ENCODE results near the gene SCFD2.

The SCFD2 gene

DNA sequence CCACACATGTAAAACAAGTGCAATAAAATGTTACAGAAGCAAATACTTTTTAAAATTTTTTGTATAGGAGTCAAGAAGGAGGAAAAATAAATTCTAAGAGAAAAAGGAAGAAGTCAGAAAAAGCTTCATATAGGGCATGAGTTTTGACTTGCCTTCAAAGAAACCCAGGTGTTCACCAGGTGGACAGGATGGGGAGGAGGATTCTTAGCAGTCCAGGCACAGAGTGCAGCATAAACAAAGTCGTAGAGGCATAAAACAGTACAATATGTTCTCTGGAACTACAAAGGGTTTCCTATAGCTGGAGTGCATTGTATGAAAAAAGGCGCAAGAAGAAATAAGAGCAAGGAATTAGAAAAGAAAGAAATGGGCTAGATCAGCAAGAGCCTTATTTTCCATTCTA lies 1.9 kb upstream of the SCFD2 start:
- Histone ChIP-seq H3K4me1 (ENCODE audit: control insufficient read depth, insufficient read depth, low read length) (no peaks in the 10 kb centered on the region), H3K9me3 (ENCODE audit: control insufficient read depth, low read length) (no peaks in the 10 kb centered on the region), H3K27me3 (ENCODE audit: control insufficient read depth, insufficient read depth, low read length, poor library complexity, severe bottlenecking) (peaks cover 59% of the 10 kb centered on the region), H3K4me3 (ENCODE audit: insufficient read depth, low read depth, low read length) (no peak overlapping the region), H3K27ac (ENCODE audit: insufficient read depth, low read depth, low read length, poor library complexity, severe bottlenecking) (no peak overlapping the region), H3K36me3 (ENCODE audit: control insufficient read depth, insufficient read depth, low read length) (no peaks in the 10 kb centered on the region)
- 92 to 95% methylated on average over 2 of the region's 2 CpGs for whole genome bisulfite sequencing, 2 experiments

DNA sequence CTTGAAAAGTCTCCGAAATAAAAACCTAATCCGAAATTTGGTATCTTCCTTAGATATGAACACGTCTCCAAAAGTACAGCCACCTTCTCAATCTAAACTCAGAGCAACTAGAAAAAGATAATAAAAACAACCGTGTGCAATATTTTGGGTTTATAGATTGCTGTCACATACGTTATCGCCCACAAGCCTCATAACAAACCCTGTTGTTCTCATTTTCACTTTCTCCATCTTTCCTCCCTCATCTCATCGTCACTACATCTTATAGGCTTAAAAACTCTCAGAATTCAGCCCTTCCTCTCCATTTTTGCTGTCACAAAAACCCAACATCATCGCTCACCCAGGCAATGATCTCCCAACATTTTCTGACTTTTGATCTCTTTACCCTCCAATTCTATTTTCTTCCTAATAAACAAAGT lies 448 bp upstream of the SCFD2 start:
- WGBS, 2 experiments, result 42 to 43% methylated on average over 8 of the region's 8 CpGs
- no peaks in the 10 kb centered on the region for H3K4me1 ChIP-seq (ENCODE audit: control insufficient read depth, insufficient read depth, low read length)
- H3K27me3 ChIP-seq (ENCODE audit: control insufficient read depth, insufficient read depth, low read length, poor library complexity, severe bottlenecking), result peaks cover 45% of the 10 kb centered on the region
- H3K36me3 ChIP-seq (ENCODE audit: control insufficient read depth, insufficient read depth, low read length), result no peaks in the 10 kb centered on the region
- H3K4me3 ChIP-seq (ENCODE audit: insufficient read depth, low read depth, low read length), result peak overlapping the region; percentile 82
- H3K9me3 ChIP-seq (ENCODE audit: control insufficient read depth, low read length), result no peaks in the 10 kb centered on the region
- no peak overlapping the region for H3K27ac ChIP-seq (ENCODE audit: insufficient read depth, low read depth, low read length, poor library complexity, severe bottlenecking)

DNA sequence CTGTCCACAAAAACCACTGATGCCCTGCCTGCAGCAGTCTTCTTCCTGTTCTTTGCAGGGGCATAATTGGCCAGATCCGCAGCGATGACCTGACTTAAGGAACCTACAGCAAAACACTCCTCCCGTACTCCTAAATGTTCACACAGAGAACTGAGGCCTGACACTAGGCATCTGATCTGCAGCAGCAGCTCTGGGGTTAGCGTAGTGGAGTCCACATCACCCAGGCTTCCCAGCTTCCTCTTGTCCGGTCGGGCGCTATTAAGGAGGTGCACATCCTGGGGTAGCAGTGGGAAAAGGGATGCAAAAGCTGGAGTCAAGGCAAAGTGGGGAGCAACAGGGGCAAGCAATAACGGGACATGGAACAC lies 758 bp downstream of the SCFD2 start:
- Histone ChIP-seq H3K36me3 (ENCODE audit: control insufficient read depth, insufficient read depth, low read length) (no peaks in the 10 kb centered on the region), H3K4me3 (ENCODE audit: insufficient read depth, low read depth, low read length) (peak overlapping the region; percentile 82), H3K4me1 (ENCODE audit: control insufficient read depth, insufficient read depth, low read length) (no peaks in the 10 kb centered on the region), H3K27me3 (ENCODE audit: control insufficient read depth, insufficient read depth, low read length, poor library complexity, severe bottlenecking) (peaks cover 34% of the 10 kb centered on the region), H3K27ac (ENCODE audit: insufficient read depth, low read depth, low read length, poor library complexity, severe bottlenecking) (no peak overlapping the region), H3K9me3 (ENCODE audit: control insufficient read depth, low read length) (no peaks in the 10 kb centered on the region)
- WGBS, 2 experiments, result 5% methylated on average over 8 of the region's 8 CpGs

DNA sequence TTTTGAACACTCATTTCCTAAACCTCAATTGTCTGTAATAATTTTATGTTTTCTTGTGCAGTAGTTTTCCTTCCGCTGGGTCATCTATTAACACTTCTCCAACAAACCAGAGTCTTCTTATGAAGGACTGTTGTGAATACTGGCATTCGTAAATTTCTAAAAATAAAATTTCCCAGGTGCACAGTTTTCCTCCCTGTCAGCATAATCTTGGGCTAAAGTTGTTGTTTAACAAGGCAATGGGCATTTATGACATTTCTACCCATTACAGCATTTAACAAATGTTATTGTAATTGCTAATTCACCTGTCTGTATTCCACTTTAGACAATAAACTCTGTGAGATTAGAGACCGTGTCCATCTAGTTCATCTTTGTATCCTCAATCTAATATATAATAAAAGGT lies 1.2 kb downstream of the SCFD2 start:
- H3K9me3 ChIP-seq (ENCODE audit: control insufficient read depth, low read length), result no peaks in the 10 kb centered on the region
- no peaks in the 10 kb centered on the region for H3K4me1 ChIP-seq (ENCODE audit: control insufficient read depth, insufficient read depth, low read length)
- peak overlapping the region; percentile 82 for H3K4me3 ChIP-seq (ENCODE audit: insufficient read depth, low read depth, low read length)
- peaks cover 30% of the 10 kb centered on the region for H3K27me3 ChIP-seq (ENCODE audit: control insufficient read depth, insufficient read depth, low read length, poor library complexity, severe bottlenecking)
- no peaks in the 10 kb centered on the region for H3K36me3 ChIP-seq (ENCODE audit: control insufficient read depth, insufficient read depth, low read length)
- 82 to 88% methylated on average over 1 to 2 of the region's 3 CpGs for WGBS, 2 experiments
- no peak overlapping the region for H3K27ac ChIP-seq (ENCODE audit: insufficient read depth, low read depth, low read length, poor library complexity, severe bottlenecking)

DNA sequence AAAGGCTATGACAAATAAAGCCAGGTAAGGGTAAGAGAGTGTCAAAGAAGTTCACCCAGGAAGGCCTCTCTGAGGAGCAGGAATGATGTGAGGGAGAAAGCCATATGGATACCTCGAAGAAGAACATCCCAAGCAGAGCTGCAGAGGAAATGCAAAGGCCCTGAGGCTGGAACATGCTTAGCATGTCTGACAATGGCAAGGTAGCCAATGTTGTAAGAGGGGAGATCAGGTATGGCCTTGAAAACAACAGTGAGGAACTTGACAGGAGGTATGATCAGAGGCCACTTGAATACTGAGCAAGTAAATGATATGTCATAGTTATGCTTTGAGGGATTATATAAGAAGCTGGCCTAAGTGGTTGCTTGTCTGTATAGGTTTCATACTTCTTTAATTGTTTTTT lies 3.8 kb downstream of the SCFD2 start:
- Histone ChIP-seq H3K4me3 (ENCODE audit: insufficient read depth, low read depth, low read length) (no peak overlapping the region), H3K9me3 (ENCODE audit: control insufficient read depth, low read length) (no peaks in the 10 kb centered on the region), H3K4me1 (ENCODE audit: control insufficient read depth, insufficient read depth, low read length) (no peaks in the 10 kb centered on the region), H3K27me3 (ENCODE audit: control insufficient read depth, insufficient read depth, low read length, poor library complexity, severe bottlenecking) (peaks cover 7% of the 10 kb centered on the region), H3K36me3 (ENCODE audit: control insufficient read depth, insufficient read depth, low read length) (no peaks in the 10 kb centered on the region), H3K27ac (ENCODE audit: insufficient read depth, low read depth, low read length, poor library complexity, severe bottlenecking) (no peak overlapping the region)
- 94% methylated on average over 1 of the region's 1 CpG for WGBS, 2 experiments

GRCh38 chr4:53361451-53361850 lies 4.4 kb downstream of the SCFD2 start:
- Histone ChIP-seq H3K27me3 (ENCODE audit: control insufficient read depth, insufficient read depth, low read length, poor library complexity, severe bottlenecking) (peaks cover under 1% of the 10 kb centered on the region), H3K36me3 (ENCODE audit: control insufficient read depth, insufficient read depth, low read length) (no peaks in the 10 kb centered on the region), H3K4me1 (ENCODE audit: control insufficient read depth, insufficient read depth, low read length) (no peaks in the 10 kb centered on the region), H3K27ac (ENCODE audit: insufficient read depth, low read depth, low read length, poor library complexity, severe bottlenecking) (no peak overlapping the region), H3K4me3 (ENCODE audit: insufficient read depth, low read depth, low read length) (no peak overlapping the region), H3K9me3 (ENCODE audit: control insufficient read depth, low read length) (no peaks in the 10 kb centered on the region)
- 80 to 86% methylated on average over 2 of the region's 3 CpGs for WGBS, 2 experiments

GRCh38 chr4:53355930-53356521 lies 9.8 kb downstream of the SCFD2 start:
- H3K36me3 ChIP-seq (ENCODE audit: control insufficient read depth, insufficient read depth, low read length), result no peaks in the 10 kb centered on the region
- no peaks in the 10 kb centered on the region for H3K4me1 ChIP-seq (ENCODE audit: control insufficient read depth, insufficient read depth, low read length)
- no peak overlapping the region for H3K4me3 ChIP-seq (ENCODE audit: insufficient read depth, low read depth, low read length)
- no peaks in the 10 kb centered on the region for H3K9me3 ChIP-seq (ENCODE audit: control insufficient read depth, low read length)
- no peak overlapping the region for H3K27ac ChIP-seq (ENCODE audit: insufficient read depth, low read depth, low read length, poor library complexity, severe bottlenecking)
- no peaks in the 10 kb centered on the region for H3K27me3 ChIP-seq (ENCODE audit: control insufficient read depth, insufficient read depth, low read length, poor library complexity, severe bottlenecking)

DNA sequence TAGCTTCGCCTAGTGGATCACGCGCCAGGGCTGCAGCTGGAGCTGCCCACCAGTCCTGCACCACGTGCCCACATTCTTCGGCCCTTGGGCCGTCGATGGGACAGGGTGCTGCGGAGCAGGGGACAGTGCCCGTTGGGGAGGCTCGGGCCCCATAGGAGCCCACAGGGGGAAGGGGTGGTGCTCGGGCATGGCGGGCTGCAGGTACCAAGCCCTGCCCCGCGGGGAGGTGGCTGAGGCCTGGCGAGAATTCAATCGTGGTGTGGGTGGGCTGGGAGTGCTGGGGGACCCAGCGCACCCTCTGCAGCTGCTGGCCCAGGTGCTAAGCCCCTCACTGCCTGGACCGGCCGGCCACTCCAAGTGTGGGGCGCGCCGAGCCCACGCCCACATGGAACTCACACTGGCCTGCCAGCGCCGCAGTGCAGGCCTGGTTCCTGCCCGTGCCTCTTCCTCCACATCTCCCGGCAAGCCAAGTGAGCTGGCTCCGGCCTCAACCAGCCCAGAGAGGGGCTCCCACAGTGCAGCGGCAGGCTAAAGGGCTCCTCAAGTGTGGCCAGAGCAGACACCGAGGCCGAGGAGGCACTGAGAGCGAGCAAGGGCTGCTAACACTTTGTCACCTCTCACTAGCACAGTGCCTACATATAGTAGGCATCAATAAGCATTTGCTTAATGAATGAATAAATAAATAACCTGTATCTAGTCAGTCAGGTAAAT lies 11.7 kb downstream of the SCFD2 start:
- WGBS, 2 experiments, result 94 to 95% methylated on average over 32 of the region's 32 CpGs

GRCh38 chr4:53349091-53349491 lies 16.8 kb downstream of the SCFD2 start:
- no peaks in the 10 kb centered on the region for H3K9me3 ChIP-seq (ENCODE audit: control insufficient read depth, low read length)
- no peaks in the 10 kb centered on the region for H3K4me1 ChIP-seq (ENCODE audit: control insufficient read depth, insufficient read depth, low read length)
- H3K36me3 ChIP-seq (ENCODE audit: control insufficient read depth, insufficient read depth, low read length), result no peaks in the 10 kb centered on the region
- no peaks in the 10 kb centered on the region for H3K27me3 ChIP-seq (ENCODE audit: control insufficient read depth, insufficient read depth, low read length, poor library complexity, severe bottlenecking)
- 94 to 95% methylated on average over 4 of the region's 4 CpGs for WGBS, 2 experiments
- no peak overlapping the region for H3K4me3 ChIP-seq (ENCODE audit: insufficient read depth, low read depth, low read length)
- no peak overlapping the region for H3K27ac ChIP-seq (ENCODE audit: insufficient read depth, low read depth, low read length, poor library complexity, severe bottlenecking)

More for the DNA sequence above, 11.7 kb downstream of the SCFD2 start:
- Histone ChIP-seq H3K9me3 (ENCODE audit: control insufficient read depth, low read length) (no peaks in the 10 kb centered on the region), H3K4me1 (ENCODE audit: control insufficient read depth, insufficient read depth, low read length) (no peaks in the 10 kb centered on the region), H3K36me3 (ENCODE audit: control insufficient read depth, insufficient read depth, low read length) (no peaks in the 10 kb centered on the region), H3K4me3 (ENCODE audit: insufficient read depth, low read depth, low read length) (no peak overlapping the region), H3K27me3 (ENCODE audit: control insufficient read depth, insufficient read depth, low read length, poor library complexity, severe bottlenecking) (no peaks in the 10 kb centered on the region), H3K27ac (ENCODE audit: insufficient read depth, low read depth, low read length, poor library complexity, severe bottlenecking) (no peak overlapping the region)

DNA sequence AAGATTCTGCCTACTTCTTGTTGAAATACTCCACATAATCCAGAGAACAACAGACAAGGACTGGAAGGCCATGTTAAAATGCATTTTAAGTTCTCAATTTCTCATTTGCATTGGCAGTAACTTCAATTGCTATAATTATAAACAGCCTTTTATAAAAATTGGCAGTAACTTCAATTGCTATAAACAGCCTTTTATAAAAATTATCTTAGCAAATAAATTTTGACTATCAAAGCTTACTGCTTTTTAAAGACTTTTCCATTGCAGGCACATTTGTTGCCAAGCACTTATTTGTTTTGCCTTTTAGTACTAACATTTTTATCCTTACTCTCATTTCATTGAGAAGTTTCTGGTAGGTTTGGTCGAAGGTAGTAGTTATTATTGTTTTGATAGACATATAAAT lies 17.8 kb downstream of the SCFD2 start:
- H3K4me3 ChIP-seq (ENCODE audit: insufficient read depth, low read depth, low read length), result no peak overlapping the region
- H3K9me3 ChIP-seq (ENCODE audit: control insufficient read depth, low read length), result no peaks in the 10 kb centered on the region
- no peaks in the 10 kb centered on the region for H3K36me3 ChIP-seq (ENCODE audit: control insufficient read depth, insufficient read depth, low read length)
- no peak overlapping the region for H3K27ac ChIP-seq (ENCODE audit: insufficient read depth, low read depth, low read length, poor library complexity, severe bottlenecking)
- H3K4me1 ChIP-seq (ENCODE audit: control insufficient read depth, insufficient read depth, low read length), result no peaks in the 10 kb centered on the region
- no peaks in the 10 kb centered on the region for H3K27me3 ChIP-seq (ENCODE audit: control insufficient read depth, insufficient read depth, low read length, poor library complexity, severe bottlenecking)
- 100% methylated on average over 1 of the region's 1 CpG; no CpG with 5 or more reads in 1 of the 2 experiments for WGBS, 2 experiments
